ENCODE measurements around the gene HMCN2. TPM values are rescaled to one million over a fixed set of nuclear protein-coding genes. Genes with fewer than 3 reads are reported as not detected.

HMCN2 gene
- total and polyA plus RNA-seq, 4 donors, result 0.24 to 1.8 (median 0.29) TPM

GRCh38 chr9:130410443-130410842 is 144.9 kb downstream of the HMCN2 start:
- Histone ChIP-seq H3K9ac (ENCODE audit: low read depth in 1 of 2, low read length in 2 of 2) (no peak overlapping the region), H3K27me3 (ENCODE audit: control insufficient read depth in 4 of 4, insufficient read depth in 4 of 4, low read length in 3 of 4) (no peaks in the 10 kb centered on the region), H3K9me3 (ENCODE audit: control insufficient read depth in 4 of 4, low read length in 3 of 4) (no peaks in the 10 kb centered on the region), H3K4me1 (ENCODE audit: control insufficient read depth in 4 of 4, insufficient read depth in 4 of 4, low read length in 3 of 4) (peaks cover 0 to 4% (median 1%) of the 10 kb centered on the region in 4 donors), H3K36me3 (ENCODE audit: control insufficient read depth in 4 of 4, insufficient read depth in 3 of 4, low read depth in 1 of 4, low read length in 3 of 4) (no peaks in the 10 kb centered on the region), H3K27ac (ENCODE audit: low read depth in 1 of 2, low read length in 2 of 2) (no peak overlapping the region), H3K4me3 (ENCODE audit: low read depth in 1 of 3, low read length in 3 of 3) (no peak overlapping the region)
- 83% methylated on average over 12 of the region's 12 CpGs for WGBS
- TF ChIP-seq GABPA (IDR thresholded peaks at IDR 0.05 in 1 of 2, conservative IDR thresholded peaks at IDR 0.05 in 1 of 2) (no peak), EGR1 (IDR thresholded peaks at IDR 0.05; ENCODE audit: low read depth in 2 of 2) (no peak), HNF4A (conservative IDR thresholded peaks at IDR 0.05) (no peak), HNF4G (IDR thresholded peaks at IDR 0.05) (no peak), CTCF (IDR thresholded peaks at IDR 0.05; ENCODE audit: low read depth, low read length, missing input control) (no peak), FOXA2 (IDR thresholded peaks at IDR 0.05) (no peak), ZBTB33 (IDR thresholded peaks at IDR 0.05) (no peak), ATF3 (IDR thresholded peaks at IDR 0.05) (no peak), JUND (IDR thresholded peaks at IDR 0.05) (no peak), NR2F2 (IDR thresholded peaks at IDR 0.05) (no peak)
- no peak for DNase-seq (ENCODE audit: low spot score)

GRCh38 chr9:130411566-130411915 is 146.0 kb downstream of the HMCN2 start:
- Histone ChIP-seq H3K4me3 (ENCODE audit: low read depth in 1 of 3, low read length in 3 of 3) (no peak overlapping the region), H3K27me3 (ENCODE audit: control insufficient read depth in 4 of 4, insufficient read depth in 4 of 4, low read length in 3 of 4) (no peaks in the 10 kb centered on the region), H3K9me3 (ENCODE audit: control insufficient read depth in 4 of 4, low read length in 3 of 4) (no peaks in the 10 kb centered on the region), H3K9ac (ENCODE audit: low read depth in 1 of 2, low read length in 2 of 2) (no peak overlapping the region), H3K4me1 (ENCODE audit: control insufficient read depth in 4 of 4, insufficient read depth in 4 of 4, low read length in 3 of 4) (peaks cover 0 to 4% (median 1%) of the 10 kb centered on the region in 4 donors), H3K36me3 (ENCODE audit: control insufficient read depth in 4 of 4, insufficient read depth in 3 of 4, low read depth in 1 of 4, low read length in 3 of 4) (no peaks in the 10 kb centered on the region), H3K27ac (ENCODE audit: low read depth in 1 of 2, low read length in 2 of 2) (no peak overlapping the region)
- TF ChIP-seq ZBTB33 (IDR thresholded peaks at IDR 0.05) (no peak), RXRA (IDR thresholded peaks at IDR 0.05) (no peak), JUND (IDR thresholded peaks at IDR 0.05) (no peak), MAX (IDR thresholded peaks at IDR 0.05) (no peak)
- 83% methylated on average over 3 of the region's 3 CpGs for WGBS
- no peak for DNase-seq (ENCODE audit: low spot score)

All from liver (tissue), 9 donors.